DMS 273 (cell line): ENCODE measurements around the gene ZNF821.
"Not testable (repeated sequence)": the region's sequence is repeated elsewhere in the genome, so short reads cannot be mapped to it uniquely, and the experiment has no call there.

Source experiments
- DNase-seq: peaks from one replicate; lab custom pipeline; 2025; ENCODE audit not compliant: unreplicated experiment; lab: John Stamatoyannopoulos, UW

The ZNF821 gene

DNA sequence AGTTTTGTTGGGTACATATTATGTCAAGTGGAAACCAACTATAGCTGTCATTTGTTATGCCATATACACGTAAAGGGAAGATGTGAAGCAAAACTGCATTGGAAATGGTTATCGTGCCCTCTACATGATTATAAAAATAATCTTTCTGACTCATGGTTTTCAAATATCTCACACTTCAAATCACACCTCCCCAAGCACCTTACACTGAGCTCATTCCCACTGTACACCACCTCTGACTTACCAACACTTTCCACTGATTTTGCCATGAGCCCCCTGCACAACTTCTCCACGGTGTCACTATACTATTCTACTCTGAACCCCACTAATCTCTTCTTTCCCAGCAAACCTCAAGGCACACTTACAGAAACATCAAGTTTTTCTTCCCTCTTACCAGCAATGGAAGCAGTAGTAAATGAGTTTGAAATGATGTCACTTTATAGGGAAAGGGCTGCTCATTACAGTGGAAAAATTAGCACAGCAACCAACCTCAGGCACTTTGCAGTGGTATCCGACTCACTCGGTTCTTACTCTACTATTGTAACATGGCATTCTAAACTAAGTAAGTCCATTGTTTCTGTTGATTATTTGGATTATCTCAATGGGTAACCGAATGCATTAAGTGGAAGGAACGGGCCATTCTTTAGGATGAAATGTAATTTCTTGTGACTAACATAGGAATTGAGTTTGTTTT, 18.7 kb downstream of the ZNF821 start:
- DNase-seq, result no peak

DNA sequence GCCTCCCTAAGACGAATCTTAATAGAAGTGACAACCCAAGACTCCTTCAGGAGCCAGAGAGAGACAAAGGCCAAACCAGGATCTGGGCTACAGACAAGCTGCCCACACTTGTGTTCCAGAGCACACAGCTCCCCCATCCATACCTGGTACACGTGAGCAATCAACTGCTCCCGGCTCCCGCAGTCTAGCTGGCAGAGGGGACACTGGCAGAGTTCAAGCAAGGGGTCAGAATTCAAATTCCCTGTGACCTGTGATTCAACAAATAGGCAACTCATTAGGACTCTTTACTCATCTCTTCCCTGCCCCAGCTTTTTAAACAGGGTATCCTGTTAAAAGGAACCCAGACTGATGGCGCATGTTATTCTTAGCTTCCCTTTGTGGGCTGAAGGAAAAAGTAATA, 20.0 kb downstream of the ZNF821 start:
- no peak for DNase-seq

DNA sequence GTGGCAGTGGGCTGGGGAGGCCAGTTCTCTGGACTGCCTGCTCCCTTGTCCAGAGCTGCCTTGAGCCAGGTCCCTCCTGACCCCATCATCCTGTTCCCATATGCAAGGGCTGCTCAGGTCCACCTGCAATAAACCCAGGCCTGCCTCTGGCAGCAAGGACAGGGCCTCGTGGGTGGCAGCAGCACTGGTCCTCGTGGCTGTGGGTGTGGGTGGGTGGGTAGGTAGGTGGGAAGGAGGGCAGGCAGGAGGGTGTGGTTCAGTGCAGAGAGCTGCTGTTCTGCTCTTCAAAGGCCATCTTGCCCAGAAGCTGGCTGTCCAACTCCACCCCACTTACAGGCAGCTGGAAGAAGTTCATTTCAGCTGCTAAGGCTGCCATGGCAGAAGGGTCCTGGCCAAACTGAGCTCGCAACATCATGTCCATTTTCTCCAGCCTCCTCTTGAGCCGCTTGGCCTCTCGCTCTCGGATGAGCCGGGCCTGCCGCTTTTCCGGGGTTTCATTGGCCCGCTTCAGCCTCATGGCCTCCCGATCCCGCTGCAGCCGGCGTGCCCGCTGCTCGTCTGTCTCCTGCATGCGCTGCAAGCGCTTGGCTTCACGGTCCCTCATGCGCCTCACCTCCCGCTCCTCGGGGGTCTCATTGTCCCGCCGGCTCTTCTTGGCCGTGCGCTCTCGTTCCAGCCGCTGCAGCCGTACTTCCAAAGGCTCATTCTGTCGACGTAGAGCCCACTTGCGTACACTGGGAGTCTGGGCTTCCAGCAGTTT, 24.0 kb downstream of the ZNF821 start:
- no peak for DNase-seq

DNA sequence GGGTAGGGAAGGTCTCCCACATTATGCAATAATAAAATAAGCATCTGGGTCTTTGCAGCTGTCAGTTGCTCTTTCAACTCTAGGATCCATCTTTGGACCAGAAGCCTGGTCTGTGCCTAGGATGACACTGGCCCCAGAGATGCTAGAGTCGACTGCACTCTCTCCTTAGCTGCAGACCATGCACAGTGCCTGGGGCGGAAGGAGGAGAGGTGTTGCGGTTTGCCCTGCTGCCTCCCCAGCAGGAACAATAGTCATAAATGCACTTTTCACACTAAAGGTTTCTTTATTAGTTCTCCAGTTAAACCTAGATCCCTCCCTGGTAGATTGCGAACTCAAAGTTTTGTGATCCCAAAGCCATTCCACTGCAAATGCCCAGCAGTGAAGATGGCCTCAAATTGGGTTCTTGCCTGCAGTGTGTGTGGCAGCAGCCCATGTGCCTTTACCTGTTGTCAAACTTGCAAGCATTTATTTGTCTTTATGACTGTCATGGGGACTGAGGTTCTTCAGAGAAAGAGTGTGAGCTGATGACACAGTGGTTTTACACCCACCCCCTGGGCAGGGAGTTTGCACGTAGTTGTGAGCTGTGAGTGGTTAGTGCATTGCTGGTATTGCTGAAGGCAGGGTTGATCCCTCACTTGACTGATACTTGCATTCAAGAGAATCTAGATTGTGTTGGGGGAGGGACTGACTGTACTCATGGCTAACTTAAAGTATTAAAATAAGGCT, 27.9 kb downstream of the ZNF821 start:
- DNase-seq, result no peak

DNA sequence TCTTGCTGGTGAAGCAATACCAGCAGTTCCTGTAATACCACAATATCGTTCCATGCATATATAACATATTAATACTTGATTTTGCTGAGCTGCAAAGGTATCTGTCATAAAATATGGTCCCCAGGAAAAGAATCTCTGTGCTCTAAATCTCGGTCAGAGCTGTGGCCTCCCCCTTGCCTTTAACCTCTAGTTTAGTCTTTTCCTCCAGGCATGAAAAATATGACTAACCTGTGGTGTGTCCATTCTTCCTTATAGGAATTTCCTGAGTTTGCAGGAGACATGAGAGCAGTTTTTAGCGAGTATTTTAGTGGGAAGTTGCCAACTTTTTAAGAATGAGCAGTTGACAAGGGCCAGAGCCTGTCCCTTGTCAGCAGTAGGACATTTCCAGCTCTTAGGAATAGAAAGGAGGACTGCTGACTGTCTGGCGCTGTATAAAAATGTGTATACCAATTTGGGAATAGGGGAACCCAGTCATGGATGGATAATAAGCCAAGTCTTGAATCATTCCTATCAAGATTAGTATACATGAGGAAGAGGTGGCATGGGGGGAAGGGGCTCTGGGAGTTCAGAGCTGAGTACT, 29.5 kb downstream of the ZNF821 start:
- no peak for DNase-seq

DNA sequence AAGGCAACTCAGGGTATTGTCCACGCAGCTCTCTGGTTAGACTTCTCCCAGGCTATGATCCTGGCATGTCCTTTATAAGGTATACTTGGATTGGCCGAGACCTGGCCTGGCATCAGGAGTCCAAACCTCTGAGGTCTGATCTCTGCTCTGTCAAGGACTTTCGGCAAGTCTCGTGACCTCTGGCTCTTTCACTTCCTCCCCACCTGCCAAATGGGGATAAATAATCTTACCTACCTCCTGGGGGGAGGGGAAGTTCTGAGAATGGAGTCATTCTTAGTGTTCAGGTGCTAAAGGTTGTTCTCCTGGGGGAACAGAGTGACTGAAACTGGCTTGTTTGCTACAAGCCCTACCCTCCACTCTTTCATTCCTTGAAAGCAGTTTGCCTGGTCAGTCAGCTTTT, 30.6 kb downstream of the ZNF821 start:
- no peak for DNase-seq

DNA sequence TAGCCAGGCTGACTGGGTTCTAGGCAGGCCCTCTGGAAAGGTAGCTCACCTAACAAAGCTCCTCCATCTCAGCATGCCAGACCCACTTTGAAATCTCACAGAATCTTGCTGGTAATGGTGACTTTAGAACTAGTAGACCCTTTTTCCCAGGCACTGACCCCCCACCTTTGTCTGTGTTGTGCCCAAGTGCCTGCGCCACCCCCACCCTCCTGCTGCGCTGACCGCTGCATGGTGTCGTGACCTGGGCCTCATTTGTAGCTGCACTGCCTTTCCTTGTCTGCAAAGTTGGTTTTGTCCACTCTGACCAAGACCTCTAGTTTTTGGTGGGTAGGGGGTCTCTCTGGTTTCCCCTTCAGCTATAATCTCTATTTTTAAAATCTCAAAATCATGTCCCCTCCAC, 31.4 kb downstream of the ZNF821 start:
- DNase-seq, result no peak

DNA sequence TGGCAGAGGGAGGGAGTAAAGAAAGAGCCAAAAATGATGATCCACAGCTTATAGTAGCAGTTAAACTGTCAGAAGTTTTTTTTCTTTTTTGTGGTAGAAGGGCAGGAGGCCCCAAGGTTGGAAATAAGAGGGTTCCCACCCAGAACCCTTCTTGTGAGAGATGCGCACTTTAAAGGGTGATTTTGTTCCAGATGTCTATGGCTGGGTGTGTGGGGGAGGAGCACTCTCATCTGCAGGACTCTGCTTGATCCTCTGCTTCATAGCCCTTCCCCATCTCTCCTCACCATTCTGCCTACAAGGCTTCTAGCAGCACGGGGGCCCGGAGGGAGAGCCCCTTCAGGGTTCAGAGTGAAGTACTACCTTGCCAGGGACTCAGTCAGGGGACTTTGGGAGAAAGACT, 31.8 kb downstream of the ZNF821 start:
- no peak for DNase-seq

DNA sequence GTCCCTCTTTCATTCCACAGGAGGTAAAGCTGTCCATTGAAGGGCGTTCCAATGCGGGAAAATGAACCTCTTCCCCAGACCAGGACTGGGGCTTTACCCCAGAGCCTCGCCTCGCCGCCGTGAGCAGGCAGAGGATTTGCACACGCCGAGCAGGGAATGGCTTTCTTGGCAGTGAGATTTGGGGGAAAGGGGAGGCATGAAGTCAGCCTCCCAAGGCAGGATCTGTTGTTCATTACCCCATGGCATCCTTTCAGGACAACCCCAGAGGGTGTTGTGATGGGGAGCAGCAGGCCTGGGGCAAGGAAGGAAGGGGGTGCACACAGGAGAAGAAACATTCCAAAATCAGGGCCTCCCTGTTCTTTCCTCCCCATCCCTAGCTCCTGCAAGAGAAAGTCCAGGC, 32.2 kb downstream of the ZNF821 start:
- DNase-seq, result no peak

DNA sequence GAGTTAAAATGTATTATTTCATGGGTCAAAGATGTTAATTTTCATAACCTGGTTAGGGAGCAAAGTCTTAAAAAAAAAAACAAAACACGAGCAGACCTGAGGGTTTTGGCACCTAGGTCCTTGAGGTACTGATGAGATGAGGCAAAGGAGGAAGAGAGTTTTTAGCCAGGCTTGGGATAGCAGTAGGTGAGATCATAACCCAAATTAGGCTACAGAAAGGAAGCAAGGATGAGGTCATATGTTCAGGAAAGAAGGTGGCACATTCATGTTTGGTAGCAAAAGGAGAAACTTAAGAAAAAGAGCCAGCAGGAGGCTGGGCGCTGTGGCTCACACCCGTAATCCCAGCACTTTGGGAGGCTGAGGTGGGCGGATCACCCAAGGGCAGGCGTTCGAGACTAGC, 35.4 kb downstream of the ZNF821 start:
- DNase-seq, result no peak

DNA sequence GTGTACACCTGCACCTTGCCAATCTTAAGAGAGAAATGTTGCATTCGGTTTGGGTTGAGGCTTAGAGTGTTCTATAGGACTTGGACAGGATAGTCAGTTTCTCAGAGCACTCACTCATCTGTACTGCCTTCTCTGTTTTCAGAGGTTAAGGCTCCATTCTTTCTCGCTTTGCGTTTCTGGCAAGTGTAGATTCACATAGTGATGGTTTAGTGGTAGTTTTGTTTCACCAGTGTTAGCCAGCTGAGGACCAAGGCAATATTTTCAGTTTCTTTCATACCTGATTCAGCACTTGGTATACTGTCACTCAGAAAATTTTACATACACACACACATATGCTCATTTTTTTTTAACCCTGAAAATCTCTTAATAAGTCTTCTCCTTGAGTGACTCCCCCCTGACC, 36.9 kb downstream of the ZNF821 start:
- DNase-seq, result no peak

DNA sequence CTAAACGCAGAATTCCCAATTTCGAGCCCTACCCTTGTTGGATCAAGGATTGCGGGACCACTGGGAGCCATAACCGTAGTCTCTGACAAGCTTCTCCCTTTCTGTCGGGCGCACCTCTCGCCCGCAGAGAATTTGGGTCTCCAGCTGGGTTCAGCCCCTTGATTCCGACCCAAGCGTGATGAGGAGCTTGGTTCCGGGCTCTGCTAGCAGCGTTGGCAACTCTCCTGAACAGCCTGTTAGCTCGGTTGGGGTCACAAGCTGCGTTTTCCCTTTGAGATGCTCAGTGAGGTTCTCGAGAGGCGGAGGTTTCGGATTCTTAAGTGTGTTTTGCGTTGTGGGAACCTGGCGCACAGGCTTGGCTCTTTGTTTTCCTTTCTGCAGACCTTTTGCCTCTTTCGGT, 37.6 kb downstream of the ZNF821 start:
- DNase-seq, result peak; percentile 46

DNA sequence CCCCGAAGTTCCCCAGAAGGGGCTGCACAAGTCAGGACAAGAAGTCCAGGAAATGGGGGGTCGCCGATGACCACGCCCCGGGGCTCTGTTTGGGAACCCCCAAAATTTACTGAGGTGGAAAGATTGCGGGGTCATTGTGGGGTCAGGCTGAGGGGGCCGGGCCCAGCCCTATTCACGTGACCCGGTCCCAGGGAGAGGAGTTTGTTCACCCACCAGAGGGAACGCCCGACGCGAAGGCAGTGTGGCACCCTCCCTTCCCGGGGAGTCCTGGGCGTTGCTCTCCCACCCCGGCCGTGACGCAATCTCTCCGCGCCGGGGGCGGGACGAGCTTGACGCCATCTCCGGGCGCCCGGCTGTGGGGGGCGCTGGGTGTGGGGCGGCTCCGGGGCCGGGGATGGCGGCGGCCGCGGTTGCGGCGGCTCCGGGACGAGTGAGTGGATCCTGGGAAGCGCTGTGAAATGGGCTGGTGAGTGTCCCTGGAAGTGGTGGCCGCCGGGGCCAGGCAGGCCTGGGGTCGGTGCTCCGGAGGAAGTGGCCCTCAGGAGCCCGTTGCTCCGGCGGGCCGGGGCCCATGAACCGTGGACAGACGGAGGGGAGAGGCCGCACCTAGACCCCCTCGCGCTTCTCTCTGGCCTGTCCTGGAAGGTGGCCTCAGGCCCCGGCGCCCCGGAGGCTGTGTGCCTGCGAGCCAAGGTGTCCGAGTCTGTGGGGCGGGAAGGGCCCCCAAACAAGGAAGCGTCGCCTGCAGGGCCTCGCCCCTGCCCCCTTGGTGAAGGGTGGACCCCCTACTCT, 38.1 kb downstream of the ZNF821 start, which contains the start of gene ATXN1L:
ATXN1L (plus strand) TSS at position 338 of the 792 bp plus-strand sequence. CDS start 3,765 bp downstream, outside the sequence.
- DNase-seq, result peak; percentile 98

DNA sequence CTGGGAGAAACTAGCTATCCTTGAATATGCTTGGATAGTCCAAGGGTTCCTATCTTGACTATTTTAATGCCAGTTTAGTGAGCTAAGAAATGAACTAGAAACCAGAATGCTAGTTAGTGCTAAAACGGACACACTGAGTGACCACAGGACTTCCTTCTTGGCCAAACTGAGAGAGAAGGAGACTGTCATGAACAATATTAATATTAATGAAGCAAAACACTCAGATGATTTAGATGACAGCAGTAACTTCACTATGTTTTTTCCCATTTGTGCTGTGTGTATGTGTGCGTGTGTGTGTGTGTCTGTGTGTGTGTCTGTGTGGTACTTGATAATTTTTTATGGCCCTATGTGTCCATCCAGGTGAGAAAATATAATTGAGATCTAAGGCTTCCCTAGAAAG, 40.4 kb downstream of the ZNF821 start:
- no peak for DNase-seq

DNA sequence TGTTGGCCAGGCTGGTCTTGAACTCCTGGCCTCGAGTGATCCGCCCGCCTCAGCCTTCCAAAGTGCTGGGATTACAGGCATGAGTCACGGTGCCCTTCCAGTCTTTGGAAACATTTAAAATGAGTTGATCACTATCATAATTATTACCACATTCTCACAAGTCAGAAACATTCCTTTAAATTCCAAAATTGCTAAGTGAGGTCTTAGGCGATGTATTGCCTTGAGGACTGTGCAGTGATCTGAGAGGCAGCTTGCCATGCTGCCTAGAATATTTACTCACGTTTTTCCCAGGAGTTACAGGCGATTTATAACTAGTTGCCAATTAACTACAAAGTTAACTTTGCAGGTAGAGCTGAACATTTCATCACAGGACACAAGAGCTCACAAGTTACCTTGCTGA, 43.9 kb downstream of the ZNF821 start:
- DNase-seq, result no peak

DNA sequence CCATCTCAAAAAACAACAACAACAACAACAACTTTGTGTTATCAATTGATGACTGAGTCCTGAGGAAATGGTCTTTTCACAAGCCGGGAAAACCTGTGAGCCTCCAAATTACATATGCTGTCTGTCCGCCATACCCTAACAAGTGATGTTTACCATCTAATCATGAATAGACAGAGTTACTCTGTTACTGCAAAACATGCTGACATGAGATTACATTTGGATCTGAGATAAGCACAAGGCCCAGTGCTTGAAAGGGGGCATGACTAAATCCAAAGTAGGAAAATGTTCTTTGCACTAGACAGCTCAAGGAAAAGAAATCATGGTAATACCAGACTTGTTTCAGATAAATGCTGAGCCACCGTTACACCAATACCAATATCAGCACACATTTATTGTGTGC, 46.8 kb downstream of the ZNF821 start:
- DNase-seq, result no peak

DNA sequence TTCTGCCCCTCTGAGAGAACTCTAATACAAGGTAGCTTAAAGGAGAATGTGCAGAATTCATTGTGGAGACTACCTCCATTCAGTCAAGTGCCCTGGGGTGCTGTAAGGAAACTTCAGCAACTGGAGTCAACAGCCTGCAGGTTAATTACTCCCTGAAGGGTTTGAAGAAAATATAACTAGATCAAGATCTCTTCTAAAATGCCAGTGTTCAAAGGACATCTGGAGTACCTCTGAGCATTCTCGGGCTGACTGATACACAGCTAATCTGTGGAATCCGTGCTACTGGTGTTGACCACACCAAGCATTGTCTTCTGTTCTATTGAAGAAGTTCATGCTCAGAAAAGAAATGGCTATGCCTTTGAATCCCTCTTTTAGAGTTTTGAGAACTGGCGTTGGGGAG, 49.7 kb downstream of the ZNF821 start:
- no peak for DNase-seq

DNA sequence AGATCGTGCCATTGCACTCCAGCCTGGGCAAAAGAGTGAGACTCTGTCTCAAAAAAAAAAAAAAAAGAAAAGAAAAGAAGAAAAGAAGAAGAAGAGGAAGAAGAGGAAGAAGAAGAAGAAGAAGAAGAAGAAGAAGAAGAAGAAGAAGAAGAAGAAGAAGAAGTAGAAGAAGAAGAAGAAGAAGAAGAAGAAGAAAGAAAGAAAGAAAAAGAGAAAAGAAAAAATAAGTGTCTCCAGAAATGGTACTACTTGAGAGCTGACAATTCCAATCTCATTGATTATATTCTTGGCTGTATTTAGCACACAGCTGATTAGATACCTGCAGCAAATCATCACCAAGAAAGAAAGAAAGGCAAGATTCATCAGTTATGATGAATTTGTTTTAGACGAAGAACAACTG, 51.9 kb downstream of the ZNF821 start:
- not testable (repeated sequence) for DNase-seq

DNA sequence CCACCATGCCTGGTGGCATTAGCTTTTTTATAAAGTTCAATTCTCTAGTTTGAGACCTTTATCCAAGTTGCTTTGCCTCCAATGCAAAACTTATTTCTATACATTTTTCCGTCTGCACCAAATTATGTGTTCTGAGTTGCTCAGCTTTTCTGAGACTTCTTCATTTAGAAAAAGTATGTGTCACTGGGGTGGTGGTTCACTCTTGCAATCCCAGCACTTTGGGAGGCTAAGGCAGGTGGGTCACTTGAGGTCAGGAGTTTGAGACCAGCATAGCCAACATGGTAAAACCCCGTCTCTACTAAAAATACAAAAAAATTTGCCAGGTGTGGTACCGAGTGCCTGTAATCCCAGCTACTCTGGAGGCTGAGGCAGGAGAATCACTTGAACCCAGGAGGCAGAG, 52.3 kb downstream of the ZNF821 start:
- not testable (repeated sequence) for DNase-seq

DNA sequence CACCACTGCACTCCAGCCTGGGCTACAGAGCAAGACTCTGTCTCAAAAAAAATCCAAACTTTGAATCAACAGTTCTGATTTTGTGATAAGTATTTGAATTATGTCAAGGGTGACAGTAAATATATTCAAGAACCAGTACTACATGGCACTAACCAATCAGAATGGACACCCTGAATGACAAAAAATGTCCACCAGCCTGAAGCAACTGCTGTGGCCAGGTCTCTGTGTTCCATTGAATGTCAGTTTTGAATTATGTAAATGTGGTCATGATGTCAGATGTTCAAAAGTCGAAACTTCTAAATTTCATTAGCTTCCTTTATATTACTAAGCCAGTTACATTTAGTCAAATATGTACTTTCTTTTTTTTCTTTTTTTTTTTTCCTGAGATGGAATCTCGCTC, 53.6 kb downstream of the ZNF821 start:
- DNase-seq, result no peak

DNA sequence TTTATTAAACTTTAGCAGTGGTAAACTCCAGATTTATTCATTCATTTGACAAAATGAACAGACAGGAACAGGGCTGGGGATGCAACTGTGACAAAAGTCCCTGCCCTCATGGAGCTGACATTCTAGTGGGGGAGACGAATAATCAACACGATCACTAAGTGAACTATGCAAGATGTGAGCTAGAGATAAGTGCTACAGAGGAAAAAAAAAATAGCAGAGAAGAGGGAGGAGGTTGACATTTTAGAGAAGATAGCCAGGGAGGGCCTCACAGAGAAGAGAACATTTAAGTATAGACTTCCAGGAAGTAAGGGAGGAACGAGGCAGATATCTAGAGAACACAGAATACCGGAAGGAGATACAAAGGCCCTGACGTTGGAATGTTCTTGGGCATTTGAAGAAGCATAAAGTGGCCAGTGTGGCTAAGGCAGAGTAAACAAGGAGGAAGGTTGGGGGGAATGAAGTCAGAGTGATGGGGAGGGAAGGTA, 57.4 kb downstream of the ZNF821 start:
- no peak for DNase-seq
